TTC549 (cell line): ENCODE results near the gene THSD4.

Source experiments
- FAIRE-seq: peaks from 2 replicates; lab custom pipeline; 2012; peaks lifted over from hg19 to GRCh38; lab: Jason Lieb, UNC

THSD4 gene

GRCh38 chr15:71757741-71758530 is 642.7 kb downstream of the THSD4 start:
- FAIRE-seq: no peak

GRCh38 chr15:71758711-71759110 is 643.4 kb downstream of the THSD4 start:
- FAIRE-seq: no peak

DNA sequence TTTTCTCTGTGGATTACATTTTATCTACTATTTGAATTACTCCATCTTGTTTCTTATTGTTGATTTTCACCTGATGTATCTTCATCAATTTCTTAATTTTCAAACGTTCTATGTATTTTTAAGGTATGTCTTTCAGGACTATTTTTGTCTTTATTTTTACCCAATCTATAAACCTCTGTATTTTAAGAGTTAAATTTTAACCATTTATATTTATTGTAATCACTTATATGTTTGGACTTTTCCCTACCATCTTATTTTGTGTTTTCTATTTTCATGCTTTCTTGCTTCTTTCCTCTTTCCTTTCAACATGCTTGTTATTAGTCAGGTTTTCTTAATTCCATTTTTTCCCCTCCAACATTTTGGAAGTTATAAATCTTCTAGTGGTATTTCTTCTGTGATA is 645.6 kb downstream of the THSD4 start:
- FAIRE-seq: no peak

- no peak for FAIRE-seq
These were observed 646.4 kb downstream of the THSD4 start for GRCh38 chr15:71761649-71762048.

DNA sequence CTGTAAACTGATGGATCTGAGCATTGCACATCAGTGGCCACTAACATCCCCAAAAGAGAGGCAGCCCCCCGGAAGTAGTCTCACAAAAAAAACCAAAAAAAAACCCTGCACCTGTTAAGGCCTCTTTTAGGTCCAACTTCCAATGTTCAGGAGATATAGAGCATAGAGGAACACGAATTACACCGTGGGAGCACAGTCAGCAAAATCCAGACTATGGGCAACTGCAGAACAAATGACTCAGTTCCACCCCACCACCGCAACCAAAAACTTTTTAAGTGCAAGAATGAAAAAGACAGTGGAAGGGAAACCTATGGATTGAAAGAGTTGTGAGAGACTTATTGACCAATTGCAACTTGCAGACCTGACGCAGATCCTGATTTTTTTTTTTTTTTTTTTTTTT is 652.9 kb downstream of the THSD4 start:
- no peak for FAIRE-seq

DNA sequence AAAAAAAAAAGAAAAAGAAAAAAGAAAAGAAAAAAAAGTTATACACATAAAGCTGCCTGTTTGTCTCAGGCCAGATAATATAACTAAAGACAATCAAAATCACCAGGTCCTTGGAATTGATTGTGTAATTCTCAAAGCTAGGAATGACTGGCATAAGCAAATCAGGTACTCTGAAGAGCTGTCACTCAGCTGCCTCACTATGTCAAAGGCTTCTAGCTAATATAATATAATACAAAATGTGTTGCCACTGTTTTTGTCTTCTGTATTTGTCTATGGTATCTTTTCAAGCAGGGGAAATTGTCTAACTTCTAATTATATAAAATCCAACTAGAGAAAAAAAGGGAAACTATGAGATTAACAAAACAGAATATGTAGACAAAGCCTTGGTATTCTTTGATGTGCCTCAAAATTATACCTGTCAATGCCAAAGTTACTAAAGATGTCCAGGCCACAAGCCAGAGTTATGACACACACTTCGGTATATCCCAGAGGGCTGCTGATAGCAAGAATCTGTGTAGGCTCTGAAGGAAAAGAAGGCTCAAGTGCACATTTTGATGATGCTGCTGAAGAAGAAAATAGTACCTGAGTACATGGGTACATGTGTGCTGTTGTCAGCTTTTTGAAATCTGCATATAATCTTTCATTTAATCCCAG is 658.1 kb downstream of the THSD4 start:
- no peak for FAIRE-seq

DNA sequence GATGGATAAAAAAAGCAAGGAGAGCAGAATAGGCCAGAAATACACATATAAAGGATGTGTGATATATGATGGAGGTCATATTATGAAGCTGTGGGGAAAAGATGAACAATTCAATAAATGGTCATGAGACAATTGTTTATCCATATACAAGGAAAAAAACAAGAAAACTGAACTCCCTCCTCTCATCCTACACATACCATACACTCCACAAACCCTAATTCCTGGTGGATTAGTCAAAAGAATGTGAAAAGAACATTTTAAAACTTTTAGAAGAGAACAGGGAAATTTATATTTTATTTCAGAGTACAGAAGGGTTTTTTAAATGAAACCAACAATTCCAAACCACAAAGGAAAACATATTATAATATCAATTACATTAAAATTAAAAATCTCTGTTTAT is 660.6 kb downstream of the THSD4 start:
- FAIRE-seq: no peak

- FAIRE-seq: no peak
These were observed 661.0 kb downstream of the THSD4 start for GRCh38 chr15:71776304-71776703.

- no peak for FAIRE-seq
These were observed 662.1 kb downstream of the THSD4 start for GRCh38 chr15:71777216-71777943.

GRCh38 chr15:71779073-71779797 is 664.0 kb downstream of the THSD4 start:
- no peak for FAIRE-seq

DNA sequence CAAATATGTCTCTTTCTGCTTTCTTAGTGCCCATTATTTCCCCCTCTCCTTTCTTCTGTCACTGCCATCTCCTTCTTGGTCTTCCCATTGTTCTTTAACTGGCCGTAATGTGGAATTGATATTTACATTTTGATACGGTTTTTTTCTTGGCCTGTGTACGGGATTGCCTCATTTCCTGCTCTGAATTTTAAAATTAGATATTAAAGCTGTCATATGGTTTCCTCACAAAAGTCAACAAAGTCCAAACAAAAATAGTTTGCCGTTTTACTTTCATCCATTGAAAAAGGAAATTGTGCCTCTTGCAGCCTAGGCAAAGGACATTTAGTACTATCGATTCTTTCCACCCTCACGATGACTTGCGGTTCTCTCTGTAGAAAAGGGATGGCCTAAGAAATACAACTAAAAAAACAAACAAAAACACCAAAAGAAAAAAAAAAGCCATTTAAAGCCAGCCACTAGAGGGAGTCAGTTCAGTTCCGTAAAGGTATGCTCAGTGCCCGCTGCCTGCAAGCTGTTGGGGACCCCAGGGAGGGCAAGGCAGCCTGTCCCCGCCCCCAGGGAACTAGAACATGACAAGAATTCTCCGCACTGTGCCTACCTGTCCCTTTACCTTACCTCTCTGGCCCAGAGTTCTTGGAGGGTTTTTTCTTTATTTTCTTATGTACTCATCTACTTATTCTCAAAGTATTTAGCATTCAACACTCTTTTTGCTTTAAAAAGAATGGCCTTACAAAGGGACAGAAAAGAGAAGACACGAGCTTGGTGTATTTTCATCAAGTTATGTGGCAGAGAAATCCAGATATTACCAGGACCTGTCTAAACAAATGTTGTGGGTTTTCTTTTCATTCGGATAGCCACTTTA is 665.1 kb downstream of the THSD4 start:
- no peak for FAIRE-seq

- no peak for FAIRE-seq
These were observed 666.1 kb downstream of the THSD4 start for GRCh38 chr15:71781179-71781964.

DNA sequence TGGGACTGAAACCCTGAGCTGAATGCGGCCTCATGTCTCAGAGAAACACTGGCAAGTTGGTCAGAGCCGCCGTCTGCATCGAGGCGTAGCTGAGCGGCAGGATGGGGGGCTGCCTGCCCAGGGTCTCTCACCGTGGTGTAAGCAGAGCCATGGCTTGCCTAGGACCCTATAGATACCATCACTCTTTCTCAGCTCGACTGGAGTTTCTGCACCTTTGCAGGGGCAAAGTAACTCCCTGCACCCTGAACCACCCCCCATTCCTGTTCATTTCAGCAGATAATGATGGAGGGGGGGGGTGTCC is 666.6 kb downstream of the THSD4 start:
- FAIRE-seq: no peak

DNA sequence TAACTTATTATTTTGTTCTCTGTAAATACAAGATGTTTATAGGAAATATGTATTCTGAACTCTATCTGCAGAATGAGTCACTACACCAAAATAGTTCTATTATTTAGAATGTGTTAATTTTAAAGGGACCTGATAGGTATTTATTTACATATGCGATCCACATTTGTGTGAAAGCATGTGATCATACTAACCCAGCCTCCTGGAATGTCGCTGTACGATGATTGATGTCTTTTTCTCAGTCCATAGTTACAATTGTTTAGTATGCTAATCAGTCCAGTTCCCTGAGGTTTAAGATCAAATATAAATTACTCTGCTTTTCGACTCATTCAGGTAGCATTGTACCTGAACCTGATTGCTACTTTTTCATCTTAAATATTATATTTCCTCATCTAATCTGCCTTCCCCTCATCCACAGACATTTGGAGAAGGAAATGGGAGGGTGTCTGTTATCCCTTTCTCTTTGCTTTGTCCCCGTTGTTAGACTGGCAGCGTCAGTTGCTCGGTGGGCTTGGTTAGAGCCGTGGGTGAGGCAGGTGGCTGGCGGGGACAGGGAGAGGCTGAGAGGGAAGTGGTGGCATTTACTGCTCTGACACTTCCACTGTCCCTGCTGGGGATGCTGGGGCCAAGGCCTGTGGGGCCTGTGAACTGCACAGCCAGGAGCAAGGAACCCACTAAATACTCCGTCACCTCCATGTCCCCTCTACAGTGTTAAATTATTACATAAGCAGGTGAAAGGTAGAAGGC is 667.3 kb downstream of the THSD4 start:
- FAIRE-seq: no peak

- no peak for FAIRE-seq
These were observed 669.4 kb downstream of the THSD4 start for GRCh38 chr15:71784719-71785118.

DNA sequence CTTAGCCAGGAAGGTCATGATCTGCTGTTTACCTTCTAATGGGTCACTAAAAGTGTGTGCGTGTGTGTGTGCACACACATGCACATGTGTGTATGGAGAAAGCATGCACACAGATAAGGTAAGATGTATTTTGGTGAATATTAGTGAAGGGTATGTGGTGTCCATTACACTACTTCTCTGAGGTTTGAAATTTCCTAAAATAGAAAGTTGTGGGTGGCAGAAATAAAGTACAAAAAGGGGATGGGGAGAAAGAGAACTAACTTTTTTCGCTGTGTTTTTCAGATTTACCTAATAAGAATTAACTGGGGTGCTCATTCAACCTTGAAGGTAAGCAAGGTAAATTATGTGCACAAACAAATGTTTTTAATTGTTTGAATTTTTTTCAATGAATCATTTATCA is 670.7 kb downstream of the THSD4 start:
- FAIRE-seq: no peak

GRCh38 chr15:71786673-71787072 is 671.4 kb downstream of the THSD4 start:
- no peak for FAIRE-seq

DNA sequence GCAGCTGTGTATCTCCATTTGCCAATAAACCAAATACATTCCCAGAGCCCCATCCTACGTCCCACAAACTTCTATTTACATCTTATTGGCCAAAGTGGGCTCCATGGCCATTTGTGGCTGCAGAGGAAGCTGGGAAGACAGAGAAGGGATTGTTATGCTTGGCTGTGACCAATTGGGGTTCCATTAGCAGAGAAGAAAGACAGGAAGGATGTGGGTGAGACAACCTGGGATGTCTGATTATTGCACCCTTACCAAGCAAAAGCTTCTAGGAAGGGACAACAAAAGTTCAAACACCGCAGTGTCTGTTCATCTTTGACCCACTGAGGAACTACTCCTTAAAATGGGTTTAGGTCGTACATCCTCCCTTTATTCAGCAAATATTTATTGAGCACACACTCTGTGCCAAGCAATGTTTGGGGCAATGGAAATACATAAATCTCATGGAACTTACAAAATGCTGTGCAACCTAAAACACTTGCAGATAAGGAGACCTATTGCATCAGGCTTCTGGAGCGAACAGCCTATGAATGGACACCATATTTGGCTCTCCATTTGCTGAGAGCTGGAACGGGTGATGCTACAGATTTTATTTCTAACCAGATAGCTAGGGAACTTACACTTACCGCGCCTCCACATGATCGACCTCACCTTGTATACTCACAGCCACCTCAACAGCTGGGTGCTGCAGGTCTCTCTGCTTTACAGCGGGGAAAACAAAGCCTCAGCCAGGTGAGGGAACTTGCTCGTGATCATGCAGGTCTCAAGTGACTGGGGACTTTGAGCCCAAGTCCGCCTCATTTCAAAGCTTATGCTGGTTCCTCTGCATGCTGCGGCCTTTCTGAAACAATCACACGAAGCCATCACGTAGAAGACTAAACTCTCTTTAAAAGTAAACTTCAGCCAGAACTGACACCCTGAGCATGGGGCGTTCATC is 673.6 kb downstream of the THSD4 start:
- FAIRE-seq: no peak

DNA sequence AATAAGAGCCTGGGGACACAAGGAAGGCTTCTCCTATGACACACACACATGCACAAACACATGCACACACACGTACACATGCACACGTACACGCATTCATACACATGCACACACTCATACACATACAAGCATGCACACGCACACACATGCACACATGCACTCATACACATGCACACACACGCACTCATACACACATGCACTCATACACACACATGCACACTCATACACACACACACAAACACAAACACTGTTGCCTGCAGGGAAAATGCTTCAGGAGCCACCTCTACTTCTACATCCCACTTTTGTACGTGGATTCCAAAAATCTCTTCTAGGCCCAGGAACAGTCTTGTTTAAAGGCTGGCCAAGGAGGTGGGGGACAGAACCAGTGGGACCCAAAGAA is 674.3 kb downstream of the THSD4 start:
- no peak for FAIRE-seq
